OCI-LY7 (cell line): ENCODE measurements around the gene VDR.

Source experiments
- EZH2phosphoT487 ChIP-seq: fragments of 200-600 bp; sonication (generic); IDR thresholded peaks from 2 replicates; pipeline ENCODE4 v1.6.1; 2018; ENCODE audit warnings: low read depth, borderline replicate concordance, mild to moderate bottlenecking, mixed run types, antibody characterized with exemption, low read length, moderate library complexity, mixed read lengths
- TF ChIP-seq, protein P1 (sequence below): fragments of 200-600 bp; sonication (generic); conservative IDR thresholded peaks from 2 replicates; pipeline ENCODE4 v1.5.1; 2014; ENCODE audit warnings: mild to moderate bottlenecking, antibody characterized with exemption, low read length, moderate library complexity, mixed read lengths

DNA sequence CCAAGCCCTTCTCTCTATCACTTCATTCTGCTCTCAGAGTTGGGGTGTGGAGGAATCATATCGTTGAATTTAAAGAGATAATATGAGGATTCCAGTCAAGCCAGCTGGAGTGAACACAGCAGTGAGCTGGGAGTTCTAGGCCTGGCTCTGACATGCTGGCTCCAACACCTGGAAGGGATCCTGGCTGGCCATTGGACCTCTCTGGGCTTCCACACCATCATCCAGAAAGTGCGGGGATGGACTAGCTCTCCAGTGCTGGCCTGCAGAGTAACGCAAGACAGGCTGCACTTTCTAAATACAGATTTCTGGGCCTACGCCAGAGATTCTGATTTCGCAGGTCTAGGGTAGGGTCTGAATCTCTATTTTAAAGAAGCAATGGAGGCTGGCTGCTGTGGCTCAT lies 50.3 kb downstream of the VDR start:
- TF ChIP-seq, protein P1, sequence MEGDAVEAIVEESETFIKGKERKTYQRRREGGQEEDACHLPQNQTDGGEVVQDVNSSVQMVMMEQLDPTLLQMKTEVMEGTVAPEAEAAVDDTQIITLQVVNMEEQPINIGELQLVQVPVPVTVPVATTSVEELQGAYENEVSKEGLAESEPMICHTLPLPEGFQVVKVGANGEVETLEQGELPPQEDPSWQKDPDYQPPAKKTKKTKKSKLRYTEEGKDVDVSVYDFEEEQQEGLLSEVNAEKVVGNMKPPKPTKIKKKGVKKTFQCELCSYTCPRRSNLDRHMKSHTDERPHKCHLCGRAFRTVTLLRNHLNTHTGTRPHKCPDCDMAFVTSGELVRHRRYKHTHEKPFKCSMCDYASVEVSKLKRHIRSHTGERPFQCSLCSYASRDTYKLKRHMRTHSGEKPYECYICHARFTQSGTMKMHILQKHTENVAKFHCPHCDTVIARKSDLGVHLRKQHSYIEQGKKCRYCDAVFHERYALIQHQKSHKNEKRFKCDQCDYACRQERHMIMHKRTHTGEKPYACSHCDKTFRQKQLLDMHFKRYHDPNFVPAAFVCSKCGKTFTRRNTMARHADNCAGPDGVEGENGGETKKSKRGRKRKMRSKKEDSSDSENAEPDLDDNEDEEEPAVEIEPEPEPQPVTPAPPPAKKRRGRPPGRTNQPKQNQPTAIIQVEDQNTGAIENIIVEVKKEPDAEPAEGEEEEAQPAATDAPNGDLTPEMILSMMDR = no peak
- TF ChIP-seq EZH2phosphoT487 = no peak
